Dendritic cell treated with granulocyte-macrophage colony-stimulating factor and Interleukin-4, amounts not matched to agents 40 ng/mL and 50 ng/mL, for 4 days (primary cell): ENCODE results near the gene E2F8.
"Not testable (repeated sequence)": the region's sequence is repeated elsewhere in the genome, so short reads cannot be mapped to it uniquely, and the experiment has no call there.

Experiments used
- H3K27ac Mint-ChIP-seq: one replicate; pipeline ENCODE4 v1.8.0; 2022; ENCODE audit warnings: mild to moderate bottlenecking, mixed read lengths
- H3K27me3 Mint-ChIP-seq: one replicate; pipeline ENCODE4 v1.8.0; 2022; ENCODE audit warnings: mild to moderate bottlenecking, mixed read lengths
- H3K36me3 Mint-ChIP-seq: one replicate; pipeline ENCODE4 v1.8.0; 2022; ENCODE audit warnings: low read depth, mixed read lengths
- H3K4me1 Mint-ChIP-seq: one replicate; pipeline ENCODE4 v1.8.0; 2022; ENCODE audit warnings: low read depth, mixed read lengths
- H3K4me3 Mint-ChIP-seq: one replicate; pipeline ENCODE4 v1.8.0; 2022; ENCODE audit warnings: mild to moderate bottlenecking, moderate library complexity, mixed read lengths
- H3K9me3 Mint-ChIP-seq: one replicate; pipeline ENCODE4 v1.8.0; 2022; ENCODE audit warnings: mixed read lengths
- intact Hi-C: fragments of 100-400 bp; cut with micrococcal nuclease; formaldehyde crosslinking; loops from one replicate; pipeline ENCODE4 v1.15.0; 2022

The E2F8 gene

GRCh38 chr11:19263333-19263732 lies 22.6 kb upstream of the E2F8 start:
- intact Hi-C loops, result no loop called here
- Mint-ChIP-seq H3K4me3 (no peak overlapping the region), H3K27ac (no peak overlapping the region), H3K9me3 (no peaks in the 10 kb centered on the region), H3K36me3 (no peaks in the 10 kb centered on the region), H3K4me1 (no peaks in the 10 kb centered on the region), H3K27me3 (peaks cover 1% of the 10 kb centered on the region)

GRCh38 chr11:19259487-19260345 lies 19.0 kb upstream of the E2F8 start:
- Mint-ChIP-seq H3K4me3 (no peak overlapping the region), H3K27ac (no peak overlapping the region), H3K27me3 (peaks cover 1% of the 10 kb centered on the region), H3K36me3 (no peaks in the 10 kb centered on the region), H3K9me3 (no peaks in the 10 kb centered on the region), H3K4me1 (no peaks in the 10 kb centered on the region)
- intact Hi-C loops, result loop anchor here (2.0 kb wide), 1 partner anchor 295 kb away; no protein-coding TSS in a partner anchor

DNA sequence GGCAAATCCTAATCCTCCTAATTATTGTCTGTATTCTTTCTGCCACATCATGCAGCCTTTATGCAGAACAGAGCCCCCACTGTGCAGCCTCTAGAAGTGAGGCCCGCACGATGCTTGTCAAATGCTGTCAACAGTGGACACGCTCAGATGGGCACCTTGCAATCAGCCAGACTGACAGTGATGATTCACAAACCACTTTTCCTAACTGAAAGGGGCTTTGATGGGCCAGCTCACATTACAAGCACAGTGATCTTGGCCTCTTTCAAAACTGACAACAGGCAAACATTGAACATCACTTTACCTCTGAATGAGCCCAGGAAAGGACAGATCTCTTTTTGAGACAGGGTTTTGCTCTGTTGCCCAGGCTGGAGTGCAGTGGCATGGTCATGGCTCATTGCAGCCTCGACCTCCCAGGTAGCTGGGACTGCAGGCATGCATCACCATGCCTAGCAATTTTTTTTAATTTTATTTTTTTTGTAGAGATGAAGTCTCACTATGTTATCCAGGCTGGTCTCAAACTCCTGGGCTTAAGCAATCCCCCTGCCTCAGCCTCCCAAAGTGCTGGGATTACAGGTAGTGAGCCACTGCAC lies 18.0 kb upstream of the E2F8 start:
- Mint-ChIP-seq H3K27ac (no peak overlapping the region), H3K36me3 (no peaks in the 10 kb centered on the region), H3K27me3 (peaks cover under 1% of the 10 kb centered on the region), H3K4me3 (no peak overlapping the region), H3K4me1 (peaks cover 7% of the 10 kb centered on the region), H3K9me3 (no peaks in the 10 kb centered on the region)
- intact Hi-C loops, result loop anchor here (2.0 kb wide), 1 partner anchor 296 kb away; no protein-coding TSS in a partner anchor

DNA sequence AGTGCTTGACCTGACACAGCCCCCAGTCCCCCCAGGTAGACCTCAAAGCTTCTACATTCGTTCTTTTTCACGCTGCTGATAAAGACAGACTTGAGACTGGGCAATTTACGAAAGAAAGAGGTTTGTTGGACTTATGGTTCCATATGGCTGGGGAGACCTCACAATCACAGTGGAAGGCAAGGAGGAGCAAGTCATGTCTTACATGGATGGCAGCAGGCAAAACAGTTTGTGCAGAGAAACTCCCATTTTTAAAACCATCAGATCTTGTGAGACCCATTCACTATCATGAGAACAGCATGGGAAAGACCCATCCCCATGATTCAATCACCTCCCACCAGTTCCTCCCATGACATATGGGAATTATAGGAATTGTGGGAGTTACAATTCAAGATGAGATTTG lies 13.7 kb upstream of the E2F8 start:
- H3K9me3 Mint-ChIP-seq, H3K27ac Mint-ChIP-seq, intact Hi-C loops, H3K36me3 Mint-ChIP-seq, H3K4me1 Mint-ChIP-seq, H3K27me3 Mint-ChIP-seq, H3K4me3 Mint-ChIP-seq: not testable (repeated sequence)

GRCh38 chr11:19253817-19254216 lies 13.1 kb upstream of the E2F8 start:
- Mint-ChIP-seq H3K27me3 (peaks cover 5% of the 10 kb centered on the region), H3K4me1 (peaks cover 8% of the 10 kb centered on the region), H3K36me3 (no peaks in the 10 kb centered on the region), H3K27ac (no peak overlapping the region), H3K4me3 (no peak overlapping the region), H3K9me3 (peaks cover 13% of the 10 kb centered on the region)
- intact Hi-C loops, result no loop called here

DNA sequence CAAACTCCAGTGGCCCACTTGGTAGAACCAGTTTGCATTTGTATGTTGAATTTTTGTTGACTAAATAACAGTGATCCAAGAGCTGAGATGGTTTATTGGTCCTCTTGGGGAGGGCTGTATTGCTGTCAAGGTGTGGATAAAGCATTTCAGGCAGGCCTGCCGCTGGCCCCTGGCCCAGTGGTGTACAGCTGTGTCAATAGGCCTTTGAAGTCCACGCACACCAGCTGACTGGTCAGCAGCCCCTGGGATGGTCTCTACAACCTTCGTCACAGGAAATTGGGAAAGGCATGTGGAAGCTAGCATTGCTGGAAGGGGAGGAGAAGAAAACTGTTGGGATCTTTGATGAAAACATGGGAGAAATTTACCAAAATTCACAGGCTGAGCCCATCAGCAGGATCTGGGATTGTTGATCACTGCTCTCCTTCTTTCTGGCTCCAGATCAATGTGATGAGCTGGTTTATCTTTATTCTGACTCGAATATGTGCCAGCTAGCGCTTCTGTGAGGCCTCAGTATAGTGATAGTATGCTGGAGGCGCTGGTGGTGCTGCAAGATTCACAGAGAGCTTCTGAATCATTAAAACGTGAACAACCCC lies 12.5 kb upstream of the E2F8 start:
- H3K9me3 Mint-ChIP-seq, result peaks cover 13% of the 10 kb centered on the region

DNA sequence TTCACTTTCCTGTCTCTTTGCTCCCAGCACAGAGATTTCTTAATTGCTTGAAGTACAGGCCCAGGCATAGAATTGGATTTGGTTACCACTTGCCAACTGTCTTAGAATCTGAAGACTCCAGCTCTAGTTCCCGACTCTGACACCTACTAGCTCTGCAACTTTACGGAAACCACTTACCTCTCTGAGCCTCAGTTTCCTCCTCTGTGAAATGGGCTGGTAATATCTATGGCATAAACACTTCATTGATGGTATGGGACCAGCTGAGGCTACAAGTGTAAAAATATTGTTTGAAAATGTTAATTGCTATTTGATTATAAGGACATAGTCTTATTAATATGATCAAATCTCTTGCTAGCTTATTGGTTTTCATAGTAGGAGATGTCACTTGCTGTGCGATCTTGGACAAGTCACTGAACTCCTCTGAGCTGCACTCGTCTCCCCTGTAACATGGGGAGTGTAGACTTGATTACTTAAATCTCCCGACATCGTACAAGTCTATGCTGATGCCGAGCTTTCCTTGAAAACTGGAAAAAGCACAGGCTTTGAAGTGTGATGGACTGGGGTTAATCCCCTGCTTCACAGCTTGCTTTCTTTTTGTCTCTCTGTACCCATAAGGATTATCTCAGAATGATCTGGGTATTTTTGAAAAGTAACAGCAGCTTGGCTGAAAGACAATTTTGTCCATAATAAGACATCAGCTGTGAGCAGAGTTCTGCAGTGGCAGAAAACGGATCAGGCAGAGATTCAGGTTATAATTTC lies 11.8 kb upstream of the E2F8 start:
- H3K4me1 Mint-ChIP-seq, result peaks cover 8% of the 10 kb centered on the region
- no peak overlapping the region for H3K27ac Mint-ChIP-seq
- H3K27me3 Mint-ChIP-seq, result peaks cover 7% of the 10 kb centered on the region
- peaks cover 13% of the 10 kb centered on the region for H3K9me3 Mint-ChIP-seq
- intact Hi-C loops, result no loop called here
- H3K4me3 Mint-ChIP-seq, result no peak overlapping the region
- no peaks in the 10 kb centered on the region for H3K36me3 Mint-ChIP-seq

More for the DNA sequence above, 12.5 kb upstream of the E2F8 start:
- no peak overlapping the region for H3K27ac Mint-ChIP-seq
- intact Hi-C loops, result no loop called here
- peaks cover 8% of the 10 kb centered on the region for H3K4me1 Mint-ChIP-seq
- peaks cover 5% of the 10 kb centered on the region for H3K27me3 Mint-ChIP-seq
- no peaks in the 10 kb centered on the region for H3K36me3 Mint-ChIP-seq
- no peak overlapping the region for H3K4me3 Mint-ChIP-seq

DNA sequence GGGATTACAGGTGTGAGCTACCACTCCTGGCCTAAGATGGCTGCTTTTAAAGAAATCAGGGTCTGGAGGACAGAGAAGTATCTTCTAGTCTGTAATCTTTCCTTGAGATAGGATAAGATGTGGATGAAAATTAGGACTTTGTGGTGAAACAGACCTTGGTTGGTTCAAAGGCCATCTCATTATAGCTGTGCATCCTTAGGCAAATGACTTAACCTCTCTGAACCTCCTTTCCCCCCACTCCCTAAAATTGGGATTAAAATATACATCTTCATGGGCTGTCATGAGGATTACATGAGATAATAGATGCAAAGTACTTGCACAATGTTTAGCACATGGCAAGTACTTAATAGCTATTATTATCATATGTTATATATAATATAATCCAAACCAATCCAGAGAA lies 10.8 kb upstream of the E2F8 start:
- intact Hi-C loops, result no loop called here
- H3K27me3 Mint-ChIP-seq, result peaks cover 7% of the 10 kb centered on the region
- peaks cover 8% of the 10 kb centered on the region for H3K4me1 Mint-ChIP-seq
- H3K9me3 Mint-ChIP-seq, result peaks cover 13% of the 10 kb centered on the region
- no peak overlapping the region for H3K4me3 Mint-ChIP-seq
- H3K36me3 Mint-ChIP-seq, result no peaks in the 10 kb centered on the region
- no peak overlapping the region for H3K27ac Mint-ChIP-seq

GRCh38 chr11:19246816-19247215 lies 6.1 kb upstream of the E2F8 start:
- Mint-ChIP-seq H3K9me3 (peaks cover 13% of the 10 kb centered on the region), H3K27me3 (peaks cover 17% of the 10 kb centered on the region), H3K27ac (no peak overlapping the region), H3K4me1 (peaks cover 31% of the 10 kb centered on the region), H3K4me3 (no peak overlapping the region), H3K36me3 (no peaks in the 10 kb centered on the region)
- intact Hi-C loops, result no loop called here

GRCh38 chr11:19245351-19245750 lies 4.6 kb upstream of the E2F8 start:
- Mint-ChIP-seq H3K4me1 (peaks cover 32% of the 10 kb centered on the region), H3K36me3 (peaks cover 7% of the 10 kb centered on the region), H3K27me3 (peaks cover 20% of the 10 kb centered on the region), H3K9me3 (peaks cover 13% of the 10 kb centered on the region), H3K4me3 (no peak overlapping the region), H3K27ac (no peak overlapping the region)
- intact Hi-C loops, result no loop called here

DNA sequence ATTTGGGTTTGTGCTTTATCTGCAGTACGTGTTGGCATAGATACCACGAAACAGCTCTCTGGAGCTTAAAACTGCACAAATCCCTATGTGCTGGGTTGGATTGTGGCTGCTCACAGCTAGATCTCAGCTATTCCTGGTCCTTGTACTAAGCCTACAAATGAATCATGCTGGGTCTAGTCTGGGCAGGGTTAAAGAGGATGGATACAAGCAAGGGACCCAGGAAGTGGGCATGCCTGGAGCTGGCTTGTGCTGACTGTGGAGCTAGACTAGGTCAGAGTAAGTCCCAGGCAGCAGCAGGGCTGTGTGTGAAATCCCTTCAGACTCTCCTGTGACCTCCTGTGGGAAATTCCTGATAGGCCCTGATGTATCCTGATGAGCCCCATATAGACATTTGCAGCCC lies 3.9 kb upstream of the E2F8 start:
- intact Hi-C loops, result loop anchor here (5.0 kb wide), 1 partner anchor 167 kb away; no protein-coding TSS in a partner anchor
- H3K27me3 Mint-ChIP-seq, result peaks cover 16% of the 10 kb centered on the region
- H3K9me3 Mint-ChIP-seq, result peaks cover 8% of the 10 kb centered on the region
- H3K27ac Mint-ChIP-seq, result no peak overlapping the region
- H3K36me3 Mint-ChIP-seq, result peaks cover 7% of the 10 kb centered on the region
- H3K4me3 Mint-ChIP-seq, result no peak overlapping the region
- H3K4me1 Mint-ChIP-seq, result peaks cover 32% of the 10 kb centered on the region

DNA sequence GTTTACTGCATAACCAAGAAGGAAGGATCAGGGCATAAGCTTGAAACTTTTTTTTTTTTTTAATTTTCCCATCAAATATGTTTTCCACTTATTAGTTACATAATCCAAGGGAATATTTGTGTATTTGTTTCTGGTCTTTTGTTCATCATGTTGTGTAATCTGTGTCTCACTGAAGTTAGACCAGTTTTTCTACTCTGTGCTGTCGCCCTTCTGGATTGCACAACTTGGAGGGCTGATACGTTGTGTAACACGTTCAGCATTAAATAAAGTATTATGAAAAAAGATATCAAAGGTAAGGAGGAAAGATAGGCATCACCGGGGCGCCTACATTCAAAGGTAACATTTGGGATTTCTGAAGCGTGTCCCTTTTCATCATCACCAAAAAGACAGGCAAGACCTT lies 3.3 kb upstream of the E2F8 start:
- no peak overlapping the region for H3K27ac Mint-ChIP-seq
- peaks cover 15% of the 10 kb centered on the region for H3K27me3 Mint-ChIP-seq
- H3K9me3 Mint-ChIP-seq, result peaks cover 3% of the 10 kb centered on the region
- peaks cover 32% of the 10 kb centered on the region for H3K4me1 Mint-ChIP-seq
- H3K4me3 Mint-ChIP-seq, result no peak overlapping the region
- intact Hi-C loops, result loop anchor here (5.0 kb wide), 1 partner anchor 167 kb away; no protein-coding TSS in a partner anchor
- peaks cover 7% of the 10 kb centered on the region for H3K36me3 Mint-ChIP-seq

DNA sequence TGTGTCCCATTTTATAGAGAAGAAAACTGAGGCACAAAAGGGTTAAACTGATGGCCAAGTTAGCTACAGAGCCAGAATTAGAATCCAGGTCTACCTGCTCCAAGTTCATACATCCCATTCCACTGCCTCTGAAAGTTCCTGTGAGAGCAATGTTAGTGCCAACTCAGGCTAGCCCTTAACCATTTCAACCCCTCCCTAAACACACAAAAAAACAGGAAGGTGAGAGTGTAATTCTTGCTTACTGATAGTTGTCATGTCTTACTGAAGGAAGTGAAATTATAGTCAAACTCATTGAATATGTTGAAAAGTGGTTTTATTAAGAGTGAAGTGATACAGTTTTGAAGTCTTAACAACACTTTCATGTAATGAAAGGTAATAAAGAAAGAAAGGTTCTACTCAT lies 2.9 kb upstream of the E2F8 start:
- peaks cover 32% of the 10 kb centered on the region for H3K4me1 Mint-ChIP-seq
- peaks cover 7% of the 10 kb centered on the region for H3K36me3 Mint-ChIP-seq
- no peak overlapping the region for H3K27ac Mint-ChIP-seq
- no peaks in the 10 kb centered on the region for H3K9me3 Mint-ChIP-seq
- no peak overlapping the region for H3K4me3 Mint-ChIP-seq
- peaks cover 15% of the 10 kb centered on the region for H3K27me3 Mint-ChIP-seq
- intact Hi-C loops, result loop anchor here (5.0 kb wide), 1 partner anchor 166 kb away; no protein-coding TSS in a partner anchor
